GM21515 (cell line): ENCODE data around the gene TOM1L2.

Experiments
- ATAC-seq: cut with Tn5 transposase; IDR thresholded peaks from one replicate; pipeline ENCODE4 v1.9.1; 2021; ENCODE audit not compliant: unreplicated experiment

The TOM1L2 gene

GRCh38 chr17:17972126-17972951, at the start of gene TOM1L2, which contains the start of gene DRC3:
TSS of gene TOM1L2 (minus strand) at chr17:17972400. CDS start at chr17:17972313, 87 bp downstream.
TSS of gene DRC3 (plus strand) at chr17:17972862. CDS start at chr17:17977599, 4,737 bp downstream.
- peak; percentile 88 for ATAC-seq

- no peak for ATAC-seq
Observed at GRCh38 chr17:18021372-18021771, 49.2 kb upstream of the TOM1L2 start.

- ATAC-seq = no peak
Observed at GRCh38 chr17:18020971-18021370, 48.8 kb upstream of the TOM1L2 start.

GRCh38 chr17:18019838-18020154, 47.6 kb upstream of the TOM1L2 start:
- ATAC-seq = no peak

GRCh38 chr17:18018411-18018921, 46.3 kb upstream of the TOM1L2 start:
- ATAC-seq = no peak

GRCh38 chr17:18017958-18018357, 45.8 kb upstream of the TOM1L2 start:
- no peak for ATAC-seq

GRCh38 chr17:18016426-18016825, 44.2 kb upstream of the TOM1L2 start:
- no peak for ATAC-seq

- ATAC-seq = no peak
Observed at GRCh38 chr17:18015593-18015992, 43.4 kb upstream of the TOM1L2 start.

- no peak for ATAC-seq
Observed at GRCh38 chr17:18014006-18014405, 41.8 kb upstream of the TOM1L2 start.

- ATAC-seq = no peak
Observed at GRCh38 chr17:18011286-18011685, 39.1 kb upstream of the TOM1L2 start.

GRCh38 chr17:18009609-18010420, 37.6 kb upstream of the TOM1L2 start:
- ATAC-seq = no peak

GRCh38 chr17:18008496-18009268, 36.5 kb upstream of the TOM1L2 start:
- ATAC-seq = no peak

- ATAC-seq = no peak
Observed at GRCh38 chr17:18006495-18007239, 34.5 kb upstream of the TOM1L2 start.

GRCh38 chr17:18005496-18005895, 33.3 kb upstream of the TOM1L2 start:
- no peak for ATAC-seq

GRCh38 chr17:18004884-18005305, 32.7 kb upstream of the TOM1L2 start:
- ATAC-seq = no peak

GRCh38 chr17:18004345-18004744, 32.1 kb upstream of the TOM1L2 start:
- ATAC-seq = no peak

GRCh38 chr17:18002171-18002570, 30.0 kb upstream of the TOM1L2 start:
- no peak for ATAC-seq

- no peak for ATAC-seq
Observed at GRCh38 chr17:18000030-18000408, 27.8 kb upstream of the TOM1L2 start.

- no peak for ATAC-seq
Observed at GRCh38 chr17:17999364-18000029, 27.3 kb upstream of the TOM1L2 start.

- ATAC-seq = no peak
Observed at GRCh38 chr17:17998934-17999333, 26.7 kb upstream of the TOM1L2 start.
